HG02798 (cell line): ENCODE data around the gene AFG1L.
A peak's percentile ranks its signal among the peaks of the same experiment; 100 is the strongest.
"Not testable (repeated sequence)": the region's sequence is repeated elsewhere in the genome, so short reads cannot be mapped to it uniquely, and the experiment has no call there.

Experiments used
- ATAC-seq: cut with Tn5 transposase; IDR thresholded peaks from one replicate; pipeline ENCODE4 v1.9.1; 2021; ENCODE audit warnings: mild to moderate bottlenecking; ENCODE audit not compliant: unreplicated experiment, poor library complexity

The AFG1L gene

DNA sequence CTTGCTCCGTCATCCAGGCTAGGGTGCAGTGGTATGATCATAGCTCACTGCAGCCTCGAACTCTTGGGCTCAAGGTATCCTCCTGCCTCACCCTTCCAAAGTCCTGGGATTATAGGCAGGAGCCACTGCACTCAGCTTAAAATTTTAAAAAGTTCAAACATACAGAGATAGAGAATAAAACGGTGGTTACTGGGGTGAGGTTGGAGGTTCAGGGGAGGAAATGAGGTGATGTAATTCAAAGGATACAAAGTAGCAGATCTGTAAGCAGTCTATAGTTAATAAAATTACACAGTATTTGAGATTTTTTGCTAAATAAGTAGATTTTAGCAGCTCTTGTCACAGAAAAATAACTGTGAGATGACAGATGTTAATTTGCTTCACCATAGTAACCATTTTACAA, 7.5 kb upstream of the AFG1L start:
- ATAC-seq, result no peak

DNA sequence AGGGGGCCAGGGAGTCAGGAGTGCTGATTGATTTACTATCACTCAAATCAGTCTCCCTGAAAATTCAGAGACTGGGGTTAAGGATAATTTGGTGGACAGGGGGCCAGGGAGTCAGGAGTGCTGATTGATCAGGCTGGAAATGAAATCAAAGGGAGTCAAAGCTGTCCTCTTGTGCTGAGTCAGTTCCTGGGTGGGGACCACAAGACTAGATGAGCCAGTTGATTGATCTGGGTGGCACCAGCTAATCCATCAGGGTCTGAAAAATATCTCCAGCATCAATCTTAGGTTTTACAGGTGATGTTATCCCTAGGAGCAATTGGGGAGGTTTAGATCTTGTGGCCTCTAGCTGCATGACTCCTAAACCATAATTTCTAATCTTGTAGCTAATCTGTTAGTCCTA, 6.1 kb upstream of the AFG1L start:
- ATAC-seq, result no peak

DNA sequence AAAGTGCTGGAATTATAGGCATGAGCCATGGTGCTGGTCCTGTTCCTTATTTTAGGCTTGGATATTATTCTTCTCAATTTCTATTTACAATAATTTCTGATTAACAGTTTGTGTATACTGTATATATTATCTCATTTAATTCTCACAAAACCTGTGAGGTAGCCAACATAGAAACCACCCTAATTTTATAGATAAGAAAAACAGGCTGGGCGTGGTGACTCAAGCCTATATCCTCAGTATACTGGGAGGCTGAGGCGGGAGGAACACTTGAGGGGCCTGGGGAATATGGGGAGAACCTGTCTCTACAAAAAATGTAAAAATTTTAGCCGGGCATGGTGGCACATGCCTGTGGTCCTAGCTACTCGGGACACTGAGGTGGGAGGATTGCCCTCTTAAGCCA, 3.8 kb upstream of the AFG1L start:
- no peak for ATAC-seq

DNA sequence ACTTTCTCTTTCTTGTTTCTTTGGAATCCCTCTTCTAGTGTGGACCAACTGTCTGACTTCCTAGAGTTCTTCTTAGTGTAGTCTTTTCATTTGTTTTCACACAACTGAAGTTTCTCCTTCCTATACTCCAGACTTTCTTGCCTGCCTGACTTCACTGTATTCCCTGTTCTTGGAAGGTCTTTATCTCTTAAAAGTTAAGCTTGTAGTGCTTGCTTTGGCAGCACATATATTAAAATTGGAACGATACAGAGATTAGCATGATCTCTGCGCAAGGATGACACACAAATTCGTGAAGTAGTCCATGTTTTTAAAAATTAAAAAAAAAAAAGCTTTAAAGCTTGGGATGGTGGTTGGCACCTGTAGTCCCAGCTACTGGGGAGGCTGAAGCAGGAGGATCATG, 2.3 kb upstream of the AFG1L start:
- not testable (repeated sequence) for ATAC-seq

DNA sequence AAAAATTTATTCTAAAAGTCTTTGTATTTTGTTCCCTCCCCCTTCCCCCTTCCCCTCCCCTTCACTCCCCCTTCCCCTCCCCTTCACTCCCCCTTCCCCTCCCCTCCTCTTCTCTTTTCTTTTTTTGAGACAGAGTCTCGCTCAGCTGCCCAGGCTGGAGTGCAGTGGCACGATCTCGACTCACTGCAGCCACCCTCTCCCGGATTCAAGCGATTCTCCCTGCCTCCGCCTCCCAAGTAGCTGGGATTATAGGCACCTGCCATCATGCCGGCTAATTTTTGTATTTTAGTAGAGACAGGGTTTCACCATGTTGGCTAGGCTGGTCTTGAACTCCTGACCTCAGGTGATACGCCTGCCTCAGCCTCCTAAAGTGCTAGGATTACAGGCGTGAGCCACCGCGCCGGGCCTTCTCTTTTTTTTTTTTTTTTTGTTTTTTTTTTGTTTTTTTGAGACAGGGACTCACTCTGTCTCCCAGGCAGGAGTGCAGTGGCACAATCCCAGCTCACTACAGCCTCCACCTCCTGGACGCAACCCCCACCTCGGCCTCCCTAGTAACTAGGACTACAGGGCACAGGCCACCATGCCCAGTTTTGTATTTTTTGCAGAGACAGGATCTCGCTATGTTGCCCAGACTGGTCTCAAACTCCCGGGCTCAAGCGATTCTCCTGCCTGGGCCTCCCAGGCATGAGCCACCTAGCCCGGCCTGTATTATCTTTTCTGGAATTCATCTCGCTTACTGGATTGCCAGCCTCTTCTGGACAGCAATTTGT, 1.1 kb upstream of the AFG1L start:
- no peak for ATAC-seq

DNA sequence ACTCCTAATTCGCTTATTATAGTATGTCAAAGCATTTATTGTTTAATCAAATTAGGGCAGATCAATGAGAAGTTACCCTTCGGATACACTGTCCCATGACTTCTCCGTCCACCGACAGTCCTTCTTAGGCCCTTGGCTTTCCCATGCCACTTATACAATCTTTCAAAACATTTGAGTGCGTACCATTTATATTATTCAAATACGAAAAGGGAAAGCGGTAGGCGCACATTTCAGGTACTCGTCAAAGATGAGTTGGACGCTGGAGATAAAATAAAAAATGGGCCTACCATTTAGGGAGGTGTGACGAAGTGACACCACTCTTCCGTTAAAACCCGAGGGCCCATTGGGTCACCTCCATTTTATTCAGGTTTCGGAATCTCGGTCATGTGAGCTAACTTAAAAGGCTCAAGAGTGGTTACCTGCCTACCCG, 542 bp upstream of the AFG1L start:
- peak; percentile 25 for ATAC-seq

DNA sequence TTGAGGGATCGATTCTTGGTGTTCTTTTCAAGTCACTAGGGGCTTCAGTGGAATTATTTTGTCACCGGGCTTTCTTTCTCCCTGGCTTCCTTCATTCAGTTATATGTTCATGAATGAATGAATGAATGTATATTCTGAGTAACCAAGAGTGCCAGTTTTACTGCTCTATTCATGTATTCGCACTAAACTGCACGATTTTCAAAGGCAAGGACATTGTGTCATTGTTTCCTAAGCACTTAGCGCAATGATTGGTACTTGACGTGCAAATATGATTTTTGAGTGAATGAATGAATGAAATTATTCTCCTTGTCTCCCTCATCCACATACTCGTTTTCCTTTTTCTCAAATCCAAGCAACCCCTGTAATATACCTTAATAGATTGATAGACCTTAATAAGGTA, 822 bp downstream of the AFG1L start:
- ATAC-seq, result no peak

DNA sequence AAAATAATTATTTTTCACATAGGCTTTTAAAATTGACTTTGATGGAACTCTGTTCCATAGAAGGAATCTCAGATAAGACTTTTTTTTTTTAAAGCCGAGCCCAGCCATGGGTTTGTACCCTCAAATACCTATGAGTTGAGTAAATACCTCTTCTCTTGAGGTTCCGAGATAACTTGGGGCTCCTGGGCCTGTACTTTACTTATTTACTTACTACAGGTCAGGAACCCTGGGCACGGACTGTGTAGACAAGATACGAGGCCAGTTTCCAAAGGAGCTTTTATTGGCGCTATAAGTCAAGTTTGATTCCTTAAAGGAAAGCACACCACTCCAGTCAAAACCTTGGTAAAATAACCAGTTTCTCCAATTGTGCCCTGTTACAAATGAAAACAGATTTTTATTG, 7.5 kb downstream of the AFG1L start:
- ATAC-seq, result no peak

DNA sequence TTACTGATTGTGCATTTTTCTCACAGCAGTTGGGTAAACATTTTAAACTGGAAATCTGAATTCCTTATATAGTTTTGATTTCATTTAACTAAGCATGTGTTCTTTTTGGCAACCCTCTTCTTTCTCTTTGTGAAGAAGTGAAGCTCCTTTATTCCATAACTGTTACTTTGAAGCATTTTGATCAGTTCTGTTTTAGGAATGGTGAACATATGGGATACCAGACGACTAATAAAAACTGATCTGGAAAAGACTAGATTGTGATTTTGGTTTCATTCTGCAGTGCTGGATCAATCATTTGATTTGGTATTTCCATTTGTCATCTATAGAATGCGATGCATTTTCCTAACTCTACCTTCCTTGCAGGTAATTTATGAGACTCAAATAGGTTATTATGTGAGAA, 9.8 kb downstream of the AFG1L start:
- ATAC-seq, result no peak

DNA sequence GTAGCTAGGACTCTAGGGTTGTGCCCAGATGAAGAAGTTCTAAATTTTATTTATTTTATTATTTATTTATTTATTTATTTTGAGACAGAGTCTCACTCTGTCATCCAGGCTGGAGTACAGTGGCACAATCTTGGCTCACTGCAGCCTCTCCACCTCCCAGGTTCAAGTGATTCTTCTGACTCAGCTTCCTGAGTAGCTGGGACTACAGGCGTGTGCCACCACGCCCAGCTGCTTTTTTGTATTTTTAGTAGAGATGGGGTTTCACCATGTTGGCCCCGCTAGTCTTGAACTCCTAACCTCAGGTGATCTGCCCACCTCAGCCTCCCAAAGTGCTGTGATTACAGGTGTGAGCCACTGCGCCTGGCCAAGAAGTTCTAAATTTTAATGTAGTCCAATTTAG, 13.8 kb downstream of the AFG1L start:
- ATAC-seq, result not testable (repeated sequence)

DNA sequence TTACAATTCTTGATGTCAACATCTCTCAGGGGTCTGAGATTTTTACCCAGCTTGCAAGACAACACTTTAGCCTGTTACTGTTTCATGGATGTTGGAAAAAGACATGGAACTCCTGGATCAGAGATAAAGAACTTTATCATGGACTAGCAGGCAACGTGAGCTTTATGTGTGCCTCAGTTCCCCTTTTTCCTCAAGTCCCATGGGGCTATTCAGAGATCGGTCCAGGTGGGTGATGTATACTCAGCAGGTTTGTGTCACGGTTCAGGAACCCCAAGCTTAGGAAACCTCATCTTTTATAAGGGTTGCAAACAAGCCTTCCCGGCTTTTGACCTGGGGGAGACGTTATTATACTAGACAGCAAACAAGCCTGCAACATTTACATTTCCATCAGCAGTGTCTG, 15.0 kb downstream of the AFG1L start:
- ATAC-seq, result no peak

DNA sequence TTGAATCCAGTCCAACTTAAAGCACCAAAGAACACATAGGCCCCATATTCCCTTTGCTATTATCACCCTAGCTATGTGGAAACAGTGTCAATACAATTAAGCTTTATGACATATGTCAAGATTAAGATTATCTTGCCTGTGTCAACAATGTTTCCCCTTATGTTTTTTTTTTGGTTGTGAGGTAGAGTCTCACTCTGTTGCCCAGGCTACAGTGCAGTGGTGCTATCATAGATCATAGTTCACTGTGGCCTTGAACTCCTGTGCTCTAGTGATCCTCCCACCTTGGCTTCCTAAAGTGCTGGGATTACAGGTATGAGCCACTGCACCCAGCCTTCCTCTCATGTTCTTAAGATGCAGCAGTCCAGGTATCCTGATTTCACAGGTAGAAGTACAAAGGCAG, 17.8 kb downstream of the AFG1L start:
- ATAC-seq, result no peak

DNA sequence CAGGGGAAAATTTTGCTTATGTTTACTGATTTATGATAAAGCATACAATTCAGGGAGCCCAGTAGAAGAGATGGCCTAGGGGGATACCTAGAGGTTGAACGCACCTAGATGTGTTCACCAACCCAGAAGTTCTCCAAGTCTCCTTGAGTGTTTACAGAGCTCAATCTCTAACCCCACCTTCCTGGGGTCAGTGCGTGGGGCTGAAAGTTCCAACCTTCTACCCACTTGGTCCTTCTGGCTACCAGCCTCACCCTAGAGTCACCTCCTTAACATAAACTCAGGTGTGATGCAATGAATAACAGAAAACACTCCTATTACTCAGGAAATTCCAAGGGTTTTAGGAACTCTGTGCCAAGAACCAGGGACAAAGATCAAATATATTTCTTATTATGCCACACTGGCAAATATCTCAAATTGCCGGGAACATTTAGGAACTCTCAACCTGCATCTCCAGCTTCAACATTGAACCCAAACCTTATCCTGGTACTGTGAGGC, 26.4 kb downstream of the AFG1L start:
- no peak for ATAC-seq

DNA sequence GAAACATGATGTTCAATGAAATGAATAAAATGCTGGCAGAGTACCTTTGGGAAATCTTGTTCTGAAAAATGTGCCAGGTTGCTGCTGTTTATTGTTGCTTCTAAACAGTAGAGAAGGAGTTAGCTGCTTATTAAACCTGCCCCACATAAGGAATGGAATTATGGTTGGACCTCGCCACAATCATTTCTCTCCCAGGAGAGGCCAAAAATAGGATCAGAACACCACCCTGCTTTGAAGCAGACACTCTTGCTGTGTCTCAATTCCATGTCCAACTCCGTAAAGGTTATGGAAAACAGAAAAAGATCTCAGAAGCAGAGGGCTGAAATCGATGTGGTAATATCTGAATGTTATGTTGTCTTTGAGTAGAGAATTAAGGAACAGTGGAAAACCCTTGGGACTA, 27.9 kb downstream of the AFG1L start:
- no peak for ATAC-seq

DNA sequence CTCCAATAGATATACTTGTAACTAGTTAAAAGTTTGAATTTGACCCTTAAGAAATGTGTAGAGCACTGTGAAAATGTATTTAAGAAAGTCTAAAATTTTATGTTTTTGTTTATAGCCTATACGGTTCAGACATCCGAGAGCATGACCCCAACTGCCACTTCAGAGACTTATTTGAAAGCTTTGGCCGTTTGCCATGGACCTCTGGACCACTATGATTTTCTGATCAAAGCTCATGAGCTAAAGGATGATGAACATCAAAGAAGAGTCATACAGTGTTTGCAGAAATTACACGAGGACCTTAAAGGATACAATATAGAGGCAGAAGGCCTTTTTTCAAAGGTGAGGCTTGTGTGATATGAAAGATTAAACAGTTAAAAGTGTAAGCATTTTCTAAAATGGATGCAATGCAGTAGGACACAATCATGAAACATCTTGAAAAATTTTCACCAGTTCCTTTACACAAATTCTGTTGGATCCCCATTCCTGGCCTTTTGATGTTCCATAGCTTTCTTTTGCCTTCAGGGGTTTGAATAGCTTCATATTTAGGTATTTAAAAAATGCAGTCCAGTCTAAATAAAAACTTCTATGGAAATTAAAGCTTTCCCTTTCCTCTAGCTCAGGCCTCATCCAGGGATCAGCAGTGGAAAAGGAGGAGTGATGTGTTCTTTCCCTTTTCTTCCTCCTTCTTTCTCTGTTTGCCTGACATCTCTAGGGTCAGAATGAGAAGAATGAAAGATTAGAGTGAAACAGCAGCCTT, 29.0 kb downstream of the AFG1L start:
- no peak for ATAC-seq

DNA sequence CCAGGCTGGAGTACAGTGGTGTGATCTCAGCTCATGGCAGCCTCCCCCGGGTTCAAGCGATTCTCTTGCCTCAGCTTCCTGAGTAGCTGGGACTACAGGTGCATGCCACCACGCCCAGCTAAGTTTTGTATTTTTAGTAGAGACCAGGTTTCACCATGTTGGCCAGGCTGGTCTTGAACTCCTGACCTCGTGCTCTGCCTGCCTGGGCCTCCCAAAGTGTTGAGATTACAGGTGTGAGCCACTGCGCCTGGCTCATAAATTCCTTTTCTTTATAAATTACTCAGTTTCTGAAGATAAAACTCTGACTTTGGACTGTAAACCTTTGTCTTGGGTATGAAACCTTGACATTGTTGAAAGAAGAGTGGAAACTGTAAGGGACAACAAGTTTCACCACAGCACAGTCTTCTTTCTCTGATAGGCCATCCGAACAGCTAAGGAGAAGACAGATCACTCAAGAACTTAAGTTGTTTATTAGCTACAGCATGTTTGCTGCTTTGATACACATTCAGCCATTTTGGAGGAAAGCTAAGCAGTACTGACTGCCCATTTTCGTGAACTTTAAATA, 35.4 kb downstream of the AFG1L start:
- ATAC-seq, result not testable (repeated sequence)

DNA sequence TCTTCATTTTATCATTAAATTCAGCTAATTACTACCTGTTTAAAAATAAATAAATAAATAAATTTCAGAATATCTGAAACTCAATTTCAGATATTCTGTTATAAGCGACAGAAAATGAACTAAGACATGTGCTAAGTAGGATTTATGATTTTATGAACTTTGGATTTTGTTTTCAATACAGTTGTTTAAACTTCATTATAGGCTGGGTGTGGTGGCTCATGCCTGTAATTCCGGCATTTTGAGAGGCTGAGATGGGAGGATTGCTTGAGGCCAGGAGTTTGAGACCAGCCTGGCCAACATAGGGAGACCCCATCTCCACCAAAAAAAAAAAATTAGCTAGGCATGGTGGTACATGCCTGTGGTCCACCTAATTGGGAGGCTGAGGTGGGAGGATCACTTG, 36.0 kb downstream of the AFG1L start:
- no peak for ATAC-seq

DNA sequence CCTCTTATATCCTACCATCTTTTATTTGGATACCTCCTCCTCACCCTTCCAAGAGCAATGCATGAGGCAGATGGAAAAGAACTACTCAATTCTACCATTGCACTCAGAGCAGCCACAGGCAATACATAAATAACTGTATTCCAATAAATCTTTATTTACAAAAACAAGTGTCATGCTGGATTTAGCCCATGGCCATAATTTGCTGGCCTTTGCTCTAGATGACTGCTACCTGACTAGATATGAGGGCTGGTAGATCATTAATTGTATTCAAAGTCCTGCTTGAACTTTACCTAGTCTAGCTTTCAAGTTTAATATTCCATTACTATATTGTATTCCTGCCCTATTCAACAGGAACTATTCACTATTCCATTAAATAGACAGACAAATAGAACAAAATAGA, 37.1 kb downstream of the AFG1L start:
- no peak for ATAC-seq

DNA sequence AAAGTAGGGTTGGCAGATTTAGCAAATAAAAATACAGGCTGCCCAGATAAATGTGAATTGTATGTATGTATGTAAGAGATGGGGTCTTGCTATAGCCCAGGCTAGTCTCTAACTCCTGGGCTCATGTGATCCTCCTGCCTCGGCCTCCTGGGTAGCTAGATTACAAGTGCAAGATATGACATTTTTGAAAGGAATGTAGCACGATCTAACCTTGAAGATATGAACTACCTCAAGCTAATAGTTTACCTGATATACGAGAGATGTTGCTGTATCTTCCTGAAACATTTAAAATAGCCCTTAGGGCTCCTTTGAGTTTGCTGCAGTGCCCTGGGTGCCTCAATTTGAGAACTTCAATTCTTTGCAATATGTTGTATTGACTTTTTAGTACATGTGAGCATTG, 42.1 kb downstream of the AFG1L start:
- ATAC-seq, result no peak

DNA sequence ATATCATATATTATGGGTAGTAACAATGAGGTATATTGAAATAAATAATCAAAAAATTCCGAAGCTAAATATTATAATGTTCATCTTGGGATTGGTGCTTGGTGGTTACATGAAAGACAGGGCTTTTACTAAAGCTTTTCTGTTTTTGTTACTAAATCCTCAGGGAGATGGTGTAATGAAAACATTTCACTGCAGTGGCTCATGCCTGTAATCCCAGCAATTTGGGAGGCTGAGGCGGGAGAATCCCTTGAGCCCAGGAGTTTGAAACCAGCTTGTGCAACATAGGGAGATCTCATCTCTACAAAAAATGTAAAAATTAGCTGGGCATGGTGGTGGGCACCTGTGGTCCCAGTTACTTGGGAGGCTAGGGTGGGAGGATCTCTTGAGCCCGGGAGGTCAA, 42.9 kb downstream of the AFG1L start:
- no peak for ATAC-seq

DNA sequence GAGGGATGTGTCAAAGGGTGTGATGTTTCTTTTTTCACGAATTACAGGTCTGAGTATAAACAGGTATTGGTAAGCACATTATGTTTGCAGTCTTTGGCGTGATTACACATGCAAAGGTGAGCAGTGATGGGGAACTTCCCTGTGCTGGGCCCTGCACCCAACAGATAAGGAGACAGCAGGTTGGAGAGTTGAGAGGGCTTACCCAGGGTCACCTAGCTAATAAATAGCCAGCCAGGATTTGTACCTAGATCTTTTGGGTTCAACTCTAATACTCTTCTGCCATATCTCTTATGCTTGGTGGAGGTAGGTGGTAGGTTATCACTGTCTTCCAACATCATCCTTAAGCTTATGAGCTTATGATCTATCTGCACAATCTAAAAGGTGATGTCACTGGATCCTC, 46.5 kb downstream of the AFG1L start:
- ATAC-seq, result no peak
